ENCODE results near the gene DNAL4.

DNAL4 gene

DNA sequence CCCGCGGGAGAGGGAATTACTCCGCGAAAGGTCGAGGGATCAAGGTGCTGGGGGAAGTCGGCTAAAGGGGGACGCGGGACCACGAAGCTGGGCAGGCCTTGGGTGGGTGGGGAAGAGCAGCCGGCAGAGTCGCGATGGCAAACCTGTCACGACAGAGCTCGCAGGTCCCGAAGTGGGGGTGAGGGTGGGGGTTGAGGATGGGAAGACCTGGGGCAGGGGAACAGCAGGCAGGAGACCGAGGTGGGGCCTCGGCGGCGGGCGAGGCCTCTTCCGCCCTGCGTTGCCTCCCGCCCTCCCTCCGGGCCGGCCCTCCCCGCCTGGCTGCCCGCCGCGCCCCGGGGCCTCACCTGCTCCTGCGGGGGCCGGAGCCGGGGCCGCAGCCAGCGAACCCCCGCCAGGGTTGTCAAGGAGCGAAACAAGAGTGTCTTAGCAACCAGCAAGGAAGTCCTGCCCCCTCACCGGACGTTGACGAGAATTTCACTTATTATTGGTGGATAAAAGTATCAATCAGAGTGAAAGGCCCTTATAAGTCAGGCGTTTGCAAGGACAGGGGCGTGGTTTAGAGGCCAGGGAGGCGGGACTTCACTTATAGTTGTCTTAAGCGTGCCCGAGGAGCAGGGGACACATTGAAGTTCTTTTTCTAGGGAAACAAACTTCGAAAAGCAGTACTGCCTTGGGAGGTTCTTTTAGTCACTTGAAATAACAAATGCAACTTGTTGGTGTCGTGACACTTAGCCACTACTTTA lies at the start of gene DNAL4:
TSS of gene DNAL4 (minus strand) at position 423 of the 746 bp plus-strand sequence. CDS start 11,412 bp downstream, outside the sequence.
- Histone ChIP-seq H3K9ac (ENCODE audit: low read length) (peak within 1 kb of the TSS; percentile 64), H3K27me3 (ENCODE audit: control insufficient read depth, insufficient read depth, low read length) (peaks cover 15% of the 10 kb centered on the region), H3K4me1 (ENCODE audit: control insufficient read depth, low read depth, low read length) (peaks cover 10% of the 10 kb centered on the region), H3K4me3 (ENCODE audit: low read length) (peak within 1 kb of the TSS; percentile 85), H3K27ac (ENCODE audit: low read length) (no peak within 1 kb of the TSS), H3K36me3 (ENCODE audit: control insufficient read depth, low read depth, low read length) (no peaks in the 10 kb centered on the region), H3K9me3 (ENCODE audit: control insufficient read depth, low read depth, low read length) (no peaks in the 10 kb centered on the region)

- H3K9me3 ChIP-seq (ENCODE audit: control insufficient read depth, low read depth, low read length), result no peaks in the 10 kb centered on the region
- H3K9ac ChIP-seq (ENCODE audit: low read length), result no peak overlapping the region
- peak overlapping the region; percentile 51 for H3K4me3 ChIP-seq (ENCODE audit: low read length)
- no peaks in the 10 kb centered on the region for H3K36me3 ChIP-seq (ENCODE audit: control insufficient read depth, low read depth, low read length)
- H3K27ac ChIP-seq (ENCODE audit: low read length), result no peak overlapping the region
- H3K27me3 ChIP-seq (ENCODE audit: control insufficient read depth, insufficient read depth, low read length), result peaks cover 46% of the 10 kb centered on the region
- no peaks in the 10 kb centered on the region for H3K4me1 ChIP-seq (ENCODE audit: control insufficient read depth, low read depth, low read length)
Observed at GRCh38 chr22:38843201-38843656, 49.3 kb upstream of the DNAL4 start.

GRCh38 chr22:38842512-38843200 lies 48.7 kb upstream of the DNAL4 start:
- peak overlapping the region; percentile 51 for H3K4me3 ChIP-seq (ENCODE audit: low read length)
- no peak overlapping the region for H3K9ac ChIP-seq (ENCODE audit: low read length)

DNA sequence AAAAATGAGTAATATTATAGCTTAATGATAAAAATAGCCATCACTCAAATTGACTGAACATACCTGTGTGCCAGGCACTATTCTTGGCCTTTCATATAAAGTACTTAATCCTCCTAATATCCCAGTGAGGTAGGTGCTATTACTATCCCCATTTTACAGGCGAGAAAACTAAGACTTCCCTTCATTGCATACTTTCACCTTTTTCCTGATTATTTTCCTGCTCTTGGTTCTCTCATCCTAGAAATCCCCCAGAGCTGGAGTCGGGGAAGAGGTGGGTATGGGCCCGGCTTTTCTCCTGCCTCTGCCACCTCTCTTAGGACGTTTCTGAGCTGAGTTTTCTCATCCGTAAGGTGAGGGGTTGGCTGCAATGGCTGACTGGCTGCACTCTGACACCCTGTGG lies 47.7 kb upstream of the DNAL4 start:
- H3K4me3 ChIP-seq (ENCODE audit: low read length), result no peak overlapping the region

More at GRCh38 chr22:38842512-38843200, 48.7 kb upstream of the DNAL4 start:
- H3K4me1 ChIP-seq (ENCODE audit: control insufficient read depth, low read depth, low read length), result no peaks in the 10 kb centered on the region
- H3K9me3 ChIP-seq (ENCODE audit: control insufficient read depth, low read depth, low read length), result no peaks in the 10 kb centered on the region
- no peaks in the 10 kb centered on the region for H3K36me3 ChIP-seq (ENCODE audit: control insufficient read depth, low read depth, low read length)
- peaks cover 46% of the 10 kb centered on the region for H3K27me3 ChIP-seq (ENCODE audit: control insufficient read depth, insufficient read depth, low read length)
- no peak overlapping the region for H3K27ac ChIP-seq (ENCODE audit: low read length)

DNA sequence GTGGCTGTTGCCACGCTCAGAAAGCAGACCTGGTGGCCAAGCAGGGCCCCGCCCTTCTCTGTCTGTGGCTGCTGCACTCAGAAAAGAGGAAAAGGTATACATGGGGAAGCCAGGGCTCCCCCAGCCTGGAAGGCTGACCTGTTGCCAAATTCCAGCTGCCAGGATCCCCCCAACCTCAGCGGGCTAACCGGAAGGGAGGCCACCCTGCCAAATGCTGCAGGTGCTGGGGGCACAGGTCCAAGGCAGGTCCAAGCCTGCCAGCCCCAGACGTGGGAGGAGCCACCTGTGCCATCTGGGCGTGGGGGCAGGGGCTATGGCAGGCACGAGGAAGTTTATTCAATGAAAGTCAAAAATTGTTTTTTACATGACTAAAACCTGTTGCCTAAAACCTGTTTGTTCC lies 47.3 kb upstream of the DNAL4 start:
- Histone ChIP-seq H3K4me3 (ENCODE audit: low read length) (no peak overlapping the region), H3K27me3 (ENCODE audit: control insufficient read depth, insufficient read depth, low read length) (peaks cover 48% of the 10 kb centered on the region), H3K27ac (ENCODE audit: low read length) (no peak overlapping the region), H3K9me3 (ENCODE audit: control insufficient read depth, low read depth, low read length) (no peaks in the 10 kb centered on the region), H3K9ac (ENCODE audit: low read length) (no peak overlapping the region), H3K4me1 (ENCODE audit: control insufficient read depth, low read depth, low read length) (peaks cover under 1% of the 10 kb centered on the region), H3K36me3 (ENCODE audit: control insufficient read depth, low read depth, low read length) (no peaks in the 10 kb centered on the region)

More for the DNA sequence above, 47.7 kb upstream of the DNAL4 start:
- Histone ChIP-seq H3K36me3 (ENCODE audit: control insufficient read depth, low read depth, low read length) (no peaks in the 10 kb centered on the region), H3K4me1 (ENCODE audit: control insufficient read depth, low read depth, low read length) (no peaks in the 10 kb centered on the region), H3K9me3 (ENCODE audit: control insufficient read depth, low read depth, low read length) (no peaks in the 10 kb centered on the region), H3K27ac (ENCODE audit: low read length) (no peak overlapping the region), H3K9ac (ENCODE audit: low read length) (no peak overlapping the region), H3K27me3 (ENCODE audit: control insufficient read depth, insufficient read depth, low read length) (peaks cover 46% of the 10 kb centered on the region)

DNA sequence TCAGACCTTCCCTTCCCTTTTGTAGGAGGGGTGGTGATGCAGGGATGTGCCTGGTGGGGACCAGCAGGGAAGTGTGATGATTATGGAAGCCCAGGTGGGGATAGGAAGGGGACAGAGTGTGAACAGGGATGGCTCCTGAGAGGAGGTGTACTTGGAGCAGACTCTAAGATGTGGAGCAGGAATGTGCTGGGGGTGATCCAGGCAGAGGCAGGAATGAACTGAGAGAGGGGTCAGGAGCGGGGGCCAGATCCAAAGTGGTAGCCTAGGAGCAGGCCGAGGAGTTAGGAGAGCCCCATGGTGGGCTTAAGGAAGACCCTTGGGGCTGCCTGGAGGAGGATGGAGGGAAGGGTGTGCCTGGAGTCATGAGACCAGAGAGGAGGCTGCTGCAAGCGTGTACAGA lies 46.2 kb upstream of the DNAL4 start:
- Histone ChIP-seq H3K9ac (ENCODE audit: low read length) (no peak overlapping the region), H3K4me3 (ENCODE audit: low read length) (no peak overlapping the region), H3K9me3 (ENCODE audit: control insufficient read depth, low read depth, low read length) (no peaks in the 10 kb centered on the region), H3K27me3 (ENCODE audit: control insufficient read depth, insufficient read depth, low read length) (peaks cover 45% of the 10 kb centered on the region), H3K36me3 (ENCODE audit: control insufficient read depth, low read depth, low read length) (no peaks in the 10 kb centered on the region), H3K4me1 (ENCODE audit: control insufficient read depth, low read depth, low read length) (peaks cover 8% of the 10 kb centered on the region), H3K27ac (ENCODE audit: low read length) (no peak overlapping the region)

GRCh38 chr22:38839686-38840085 lies 45.7 kb upstream of the DNAL4 start:
- Histone ChIP-seq H3K27me3 (ENCODE audit: control insufficient read depth, insufficient read depth, low read length) (peaks cover 41% of the 10 kb centered on the region), H3K27ac (ENCODE audit: low read length) (no peak overlapping the region), H3K4me1 (ENCODE audit: control insufficient read depth, low read depth, low read length) (peaks cover 8% of the 10 kb centered on the region), H3K9me3 (ENCODE audit: control insufficient read depth, low read depth, low read length) (no peaks in the 10 kb centered on the region), H3K36me3 (ENCODE audit: control insufficient read depth, low read depth, low read length) (no peaks in the 10 kb centered on the region), H3K9ac (ENCODE audit: low read length) (no peak overlapping the region), H3K4me3 (ENCODE audit: low read length) (no peak overlapping the region)

- peaks cover 25% of the 10 kb centered on the region for H3K27me3 ChIP-seq (ENCODE audit: control insufficient read depth, insufficient read depth, low read length)
- H3K9me3 ChIP-seq (ENCODE audit: control insufficient read depth, low read depth, low read length), result no peaks in the 10 kb centered on the region
- no peaks in the 10 kb centered on the region for H3K36me3 ChIP-seq (ENCODE audit: control insufficient read depth, low read depth, low read length)
- no peak overlapping the region for H3K4me3 ChIP-seq (ENCODE audit: low read length)
- no peak overlapping the region for H3K9ac ChIP-seq (ENCODE audit: low read length)
- H3K27ac ChIP-seq (ENCODE audit: low read length), result no peak overlapping the region
- peaks cover 8% of the 10 kb centered on the region for H3K4me1 ChIP-seq (ENCODE audit: control insufficient read depth, low read depth, low read length)
Observed at GRCh38 chr22:38837414-38837928, 43.5 kb upstream of the DNAL4 start.

- Histone ChIP-seq H3K4me3 (ENCODE audit: low read length) (no peak overlapping the region), H3K4me1 (ENCODE audit: control insufficient read depth, low read depth, low read length) (peaks cover 8% of the 10 kb centered on the region), H3K36me3 (ENCODE audit: control insufficient read depth, low read depth, low read length) (no peaks in the 10 kb centered on the region), H3K27me3 (ENCODE audit: control insufficient read depth, insufficient read depth, low read length) (peaks cover 10% of the 10 kb centered on the region), H3K9me3 (ENCODE audit: control insufficient read depth, low read depth, low read length) (no peaks in the 10 kb centered on the region), H3K27ac (ENCODE audit: low read length) (no peak overlapping the region), H3K9ac (ENCODE audit: low read length) (no peak overlapping the region)
Observed at GRCh38 chr22:38835888-38836301, 42.0 kb upstream of the DNAL4 start.

DNA sequence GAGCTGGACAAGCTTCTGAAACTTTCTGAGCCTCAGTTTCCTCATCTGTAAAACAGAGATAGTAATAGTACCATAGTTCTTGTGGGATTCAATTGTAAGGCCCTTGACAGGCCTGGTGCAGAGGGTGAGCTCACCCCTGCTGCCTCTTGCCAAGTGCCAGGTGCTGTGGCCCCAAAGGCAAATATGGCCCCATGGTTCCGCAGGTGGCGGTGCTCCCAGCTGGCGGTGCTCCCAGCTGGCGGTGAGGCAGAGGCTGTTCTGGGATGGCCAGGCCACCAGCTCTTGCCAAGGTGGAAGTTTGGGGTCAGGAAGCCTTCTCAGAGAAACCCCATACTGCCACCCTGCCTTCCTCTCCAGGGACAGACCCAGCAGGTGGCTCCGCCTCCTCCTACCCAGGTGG lies 41.0 kb upstream of the DNAL4 start:
- Histone ChIP-seq H3K9me3 (ENCODE audit: control insufficient read depth, low read depth, low read length) (no peaks in the 10 kb centered on the region), H3K9ac (ENCODE audit: low read length) (no peak overlapping the region), H3K27me3 (ENCODE audit: control insufficient read depth, insufficient read depth, low read length) (peaks cover 5% of the 10 kb centered on the region), H3K4me1 (ENCODE audit: control insufficient read depth, low read depth, low read length) (peaks cover 8% of the 10 kb centered on the region), H3K27ac (ENCODE audit: low read length) (no peak overlapping the region), H3K36me3 (ENCODE audit: control insufficient read depth, low read depth, low read length) (no peaks in the 10 kb centered on the region), H3K4me3 (ENCODE audit: low read length) (no peak overlapping the region)

DNA sequence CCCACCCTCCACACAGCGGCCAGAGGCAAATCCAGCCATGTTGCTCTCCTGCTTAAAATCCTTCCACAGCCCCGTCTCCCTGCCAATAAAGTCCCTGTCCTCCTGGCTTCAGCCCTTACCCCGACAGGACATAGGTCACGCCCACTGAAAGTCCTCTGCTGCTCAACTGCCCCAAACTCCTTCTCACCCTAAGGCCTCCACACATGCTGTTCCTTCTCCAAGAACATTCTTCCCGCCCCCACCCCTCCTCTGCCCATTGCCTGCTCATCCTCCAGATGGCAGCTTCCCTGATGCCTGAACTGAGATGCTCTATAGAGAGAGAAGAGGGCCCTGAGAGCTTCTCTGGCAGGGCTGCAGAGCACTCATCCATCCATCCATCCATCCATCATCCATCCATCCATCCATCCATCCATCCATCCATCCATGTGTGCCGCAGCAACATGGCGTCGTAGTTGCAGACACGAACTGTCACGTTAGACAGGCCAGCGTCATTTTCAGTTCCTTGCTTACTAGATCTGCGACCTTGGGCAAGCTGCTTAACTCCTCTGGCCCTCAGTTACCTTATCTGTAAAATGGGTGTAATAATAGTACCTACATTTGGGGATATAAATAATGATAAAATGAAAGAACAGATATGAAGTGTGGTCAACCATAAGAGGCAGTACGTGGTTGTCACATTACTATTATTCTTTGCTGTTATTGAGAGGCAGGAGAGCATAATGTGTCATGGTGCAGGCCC lies 40.4 kb upstream of the DNAL4 start:
- H3K9ac ChIP-seq (ENCODE audit: low read length), result no peak overlapping the region
- H3K9me3 ChIP-seq (ENCODE audit: control insufficient read depth, low read depth, low read length), result no peaks in the 10 kb centered on the region
- H3K36me3 ChIP-seq (ENCODE audit: control insufficient read depth, low read depth, low read length), result no peaks in the 10 kb centered on the region
- H3K4me1 ChIP-seq (ENCODE audit: control insufficient read depth, low read depth, low read length), result peaks cover 8% of the 10 kb centered on the region
- no peak overlapping the region for H3K27ac ChIP-seq (ENCODE audit: low read length)
- H3K4me3 ChIP-seq (ENCODE audit: low read length), result no peak overlapping the region
- H3K27me3 ChIP-seq (ENCODE audit: control insufficient read depth, insufficient read depth, low read length), result peaks cover 5% of the 10 kb centered on the region

Measured in iPS-18a (cell line).